Measurements from ENCODE around the gene HMCN2. TPM values are rescaled to one million over a fixed set of nuclear protein-coding genes. Genes with fewer than 3 reads are reported as not detected.

Gene HMCN2
- total RNA-seq, 1 experiment from 2014 or later = 8.6 TPM

DNA sequence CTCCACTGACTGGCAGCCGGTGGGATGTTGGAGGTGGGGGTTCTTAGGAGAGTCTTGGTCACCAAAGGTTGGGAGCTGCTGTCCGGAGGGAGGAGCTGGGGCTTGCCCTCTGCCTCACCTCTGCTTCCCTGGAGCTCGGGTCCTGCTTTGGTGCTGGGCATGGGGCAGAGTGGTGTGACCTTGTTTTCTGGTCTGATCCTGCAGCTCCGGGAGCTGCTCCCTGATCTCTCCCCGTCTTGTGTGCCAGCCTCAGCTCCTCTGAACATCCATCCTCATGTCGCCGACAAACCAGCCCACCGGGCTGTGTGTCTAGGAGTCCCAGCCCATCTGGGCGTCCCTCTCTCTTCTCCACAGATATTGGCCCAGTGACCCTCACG lies 18.7 kb downstream of the HMCN2 start:
- H4K20me1 ChIP-seq (ENCODE audit: control insufficient read depth, insufficient read depth, insufficient read length) = no peaks in the 10 kb centered on the region
- no peak overlapping the region for H2AK5ac ChIP-seq (ENCODE audit: insufficient read length, low read length)
- H3T11ph ChIP-seq (ENCODE audit: low read length) = no peak overlapping the region
- no peak overlapping the region for H4K91ac ChIP-seq (ENCODE audit: insufficient read length, low read depth, low read length)
- Mint-ChIP-seq H3K4me1 (peaks cover 19 to 31% of the 10 kb centered on the region in 2 experiments), H3K27ac (peak overlapping the region in 2 of 3 experiments; percentile 51 to 84; a peak in 3 of 7 replicates), H3K36me3 (ENCODE audit: insufficient read depth in 1 of 3, low read depth in 3 of 3) (peaks cover 0 to 31% (median 6%) of the 10 kb centered on the region in 3 experiments; a peak in 5 of 7 replicates), H3K9me3 (no peaks in the 10 kb centered on the region), H3K4me3 (no peak overlapping the region), H3K27me3 (ENCODE audit: low read depth) (no peaks in the 10 kb centered on the region; the same call in 1 of the 2 replicates)
- H2AFZ ChIP-seq (ENCODE audit: low read length) = no peak overlapping the region
- H4K8ac ChIP-seq (replicated peaks; ENCODE audit: insufficient read length, low read depth, low read length) = no peak overlapping the region
- H4K5ac ChIP-seq (ENCODE audit: insufficient read length, low read depth, low read length) = no peak overlapping the region
- no peaks in the 10 kb centered on the region for H3K9me3 ChIP-seq (ENCODE audit: control insufficient read depth, low read depth, low read length)
- H3K4me1 ChIP-seq (ENCODE audit: insufficient read depth, low read length) = peaks cover 2% of the 10 kb centered on the region; the same call in 1 of the 2 replicates
- WGBS (ENCODE audit: extremely low coverage, insufficient read length, low lambda C conversion rate) = no CpG with 5 or more reads among the region's 10 CpGs
- DNase-seq = no peak
- TF ChIP-seq, protein P1, sequence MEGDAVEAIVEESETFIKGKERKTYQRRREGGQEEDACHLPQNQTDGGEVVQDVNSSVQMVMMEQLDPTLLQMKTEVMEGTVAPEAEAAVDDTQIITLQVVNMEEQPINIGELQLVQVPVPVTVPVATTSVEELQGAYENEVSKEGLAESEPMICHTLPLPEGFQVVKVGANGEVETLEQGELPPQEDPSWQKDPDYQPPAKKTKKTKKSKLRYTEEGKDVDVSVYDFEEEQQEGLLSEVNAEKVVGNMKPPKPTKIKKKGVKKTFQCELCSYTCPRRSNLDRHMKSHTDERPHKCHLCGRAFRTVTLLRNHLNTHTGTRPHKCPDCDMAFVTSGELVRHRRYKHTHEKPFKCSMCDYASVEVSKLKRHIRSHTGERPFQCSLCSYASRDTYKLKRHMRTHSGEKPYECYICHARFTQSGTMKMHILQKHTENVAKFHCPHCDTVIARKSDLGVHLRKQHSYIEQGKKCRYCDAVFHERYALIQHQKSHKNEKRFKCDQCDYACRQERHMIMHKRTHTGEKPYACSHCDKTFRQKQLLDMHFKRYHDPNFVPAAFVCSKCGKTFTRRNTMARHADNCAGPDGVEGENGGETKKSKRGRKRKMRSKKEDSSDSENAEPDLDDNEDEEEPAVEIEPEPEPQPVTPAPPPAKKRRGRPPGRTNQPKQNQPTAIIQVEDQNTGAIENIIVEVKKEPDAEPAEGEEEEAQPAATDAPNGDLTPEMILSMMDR (conservative IDR thresholded peaks at IDR 0.05) = no peak
- no peak overlapping the region for H2BK12ac ChIP-seq (ENCODE audit: insufficient read length, low read depth, low read length)
- H3K14ac ChIP-seq (ENCODE audit: insufficient read depth, low read length) = no peak overlapping the region
- no peak overlapping the region for H3K23ac ChIP-seq (ENCODE audit: insufficient read length, low read depth, low read length)
- no peaks in the 10 kb centered on the region for H3K23me2 ChIP-seq (ENCODE audit: insufficient read length, low read depth, low read length, poor library complexity, severe bottlenecking)
- no peaks in the 10 kb centered on the region for H3K79me1 ChIP-seq (ENCODE audit: insufficient read depth, low read depth, low read length, poor library complexity, severe bottlenecking)
- no peaks in the 10 kb centered on the region for H3K79me2 ChIP-seq (ENCODE audit: insufficient read depth, low read length)
- no peak overlapping the region for H2BK20ac ChIP-seq (ENCODE audit: low read depth, low read length, poor library complexity, severe bottlenecking)
- H3K27me3 ChIP-seq (ENCODE audit: insufficient read depth, low read length) = no peaks in the 10 kb centered on the region
- no peak overlapping the region for H3K4ac ChIP-seq (ENCODE audit: low read depth, low read length)
- no peak overlapping the region for H3K56ac ChIP-seq (ENCODE audit: insufficient read length, low read depth, low read length)
- H2BK5ac ChIP-seq (ENCODE audit: insufficient read length, low read length) = no peak overlapping the region
- H3K4me2 ChIP-seq (ENCODE audit: insufficient read depth, insufficient read length, low read length) = no peak overlapping the region
- no peak overlapping the region for H3K9ac ChIP-seq (ENCODE audit: extremely low read depth, insufficient read length, low read length)
- H3K18ac ChIP-seq (ENCODE audit: insufficient read length, low read depth, low read length) = no peak overlapping the region
- H3K27ac ChIP-seq (ENCODE audit: insufficient read length, low read depth, low read length) = no peak overlapping the region
- H2BK15ac ChIP-seq (ENCODE audit: low read depth, low read length) = no peak overlapping the region
- no peak overlapping the region for H2BK120ac ChIP-seq (ENCODE audit: low read depth, low read length, poor library complexity, severe bottlenecking)

Measured in H9 (cell line).